Dedifferentiated amniotic fluid mesenchymal stem cell (primary cell): ENCODE data around the gene METTL2B.
"Not testable (repeated sequence)": the region's sequence is repeated elsewhere in the genome, so short reads cannot be mapped to it uniquely, and the experiment has no call there.

Experiments
- DNase-seq: peaks from one replicate; pipeline ENCODE4 v3.0.0-alpha.2; 2016; ENCODE audit errors: extremely low spot score

Gene METTL2B

GRCh38 chr7:128454808-128455542, 21.6 kb upstream of the METTL2B start:
- peak; percentile 39 for DNase-seq

- DNase-seq, result peak; percentile 91
Measured at GRCh38 chr7:128455543-128456254, 20.8 kb upstream of the METTL2B start, which contains the start of gene HILPDA. TSS of gene HILPDA (plus strand) at chr7:128455878. CDS start at chr7:128457269, 1,391 bp downstream.

- no peak for DNase-seq
Measured at GRCh38 chr7:128456255-128456725, 20.3 kb upstream of the METTL2B start.

GRCh38 chr7:128457385-128457784, 19.2 kb upstream of the METTL2B start:
- DNase-seq, result not testable (repeated sequence)

GRCh38 chr7:128458956-128459355, 17.6 kb upstream of the METTL2B start:
- no peak for DNase-seq

- peak; percentile 27 for DNase-seq
Measured at GRCh38 chr7:128459394-128459878, 17.1 kb upstream of the METTL2B start.

- DNase-seq, result no peak
Measured at GRCh38 chr7:128462460-128462859, 14.1 kb upstream of the METTL2B start.

GRCh38 chr7:128463345-128463744, 13.2 kb upstream of the METTL2B start:
- not testable (repeated sequence) for DNase-seq

- DNase-seq, result not testable (repeated sequence)
Measured at GRCh38 chr7:128463933-128464332, 12.6 kb upstream of the METTL2B start.

GRCh38 chr7:128466871-128467270, 9.7 kb upstream of the METTL2B start:
- DNase-seq, result not testable (repeated sequence)

- DNase-seq, result not testable (repeated sequence)
Measured at GRCh38 chr7:128477336-128477690, 765 bp downstream of the METTL2B start.

- DNase-seq, result not testable (repeated sequence)
Measured at GRCh38 chr7:128479082-128479481, 2.5 kb downstream of the METTL2B start.

GRCh38 chr7:128488134-128488533, 11.6 kb downstream of the METTL2B start:
- not testable (repeated sequence) for DNase-seq

- DNase-seq, result no peak
Measured at GRCh38 chr7:128497405-128497804, 20.9 kb downstream of the METTL2B start.

GRCh38 chr7:128505416-128505815, 28.9 kb downstream of the METTL2B start:
- not testable (repeated sequence) for DNase-seq

- DNase-seq, result not testable (repeated sequence)
Measured at GRCh38 chr7:128506819-128507218, 30.3 kb downstream of the METTL2B start.

GRCh38 chr7:128507321-128507993, 30.9 kb downstream of the METTL2B start:
- DNase-seq, result not testable (repeated sequence)

GRCh38 chr7:128511692-128512091, 35.1 kb downstream of the METTL2B start:
- not testable (repeated sequence) for DNase-seq

- not testable (repeated sequence) for DNase-seq
Measured at GRCh38 chr7:128515232-128515631, 38.7 kb downstream of the METTL2B start.

- not testable (repeated sequence) for DNase-seq
Measured at GRCh38 chr7:128517023-128517422, 40.5 kb downstream of the METTL2B start.

- DNase-seq, result not testable (repeated sequence)
Measured at GRCh38 chr7:128523226-128523931, 46.8 kb downstream of the METTL2B start.
